Subcutaneous adipose tissue (tissue), 4 donors: ENCODE results near the gene TNFRSF4. TPM values are rescaled to one million over a fixed set of nuclear protein-coding genes. Genes with fewer than 3 reads are reported as not detected.

Experiments used
- CTCF ChIP-seq: fragments of 450-650 bp; IDR thresholded peaks from one replicate; pipeline ENCODE4 v1.5.1; 2016; ENCODE audit warnings: low read depth, mild to moderate bottlenecking, control low read depth, antibody characterized with exemption, moderate library complexity
- total RNA-seq, 4 donors: library from RNA; depleted of rRNA; stranded (reverse); fragments of >200 nt; gene quantifications; one replicate each; pipeline ENCODE4 v1.1.0, GENCODE V29; 2016

Gene TNFRSF4
- total RNA-seq, 4 donors from 2014 or later, result 0.68 to 4.7 (median 1.6) TPM; not detected in 1

GRCh38 chr1:1204998-1205768 is 8.8 kb downstream of the TNFRSF4 start:
- TF ChIP-seq CTCF, result no peak

GRCh38 chr1:1204425-1204920 is 9.5 kb downstream of the TNFRSF4 start:
- no peak for TF ChIP-seq CTCF

- TF ChIP-seq CTCF, result no peak
Observed at GRCh38 chr1:1203561-1204424, 10.2 kb downstream of the TNFRSF4 start.

GRCh38 chr1:1202831-1203560 is 11.0 kb downstream of the TNFRSF4 start:
- no peak for TF ChIP-seq CTCF

GRCh38 chr1:1200876-1201810 is 12.8 kb downstream of the TNFRSF4 start:
- no peak for TF ChIP-seq CTCF

GRCh38 chr1:1199961-1200875 is 13.7 kb downstream of the TNFRSF4 start:
- no peak for TF ChIP-seq CTCF
